GM19372 (cell line): ENCODE measurements around the gene AGO1.
"Not testable (repeated sequence)": the region's sequence is repeated elsewhere in the genome, so short reads cannot be mapped to it uniquely, and the experiment has no call there.

ENCODE experiments used
- ATAC-seq: cut with Tn5 transposase; IDR thresholded peaks from one replicate; pipeline ENCODE4 v1.9.1; 2021; ENCODE audit warnings: mild to moderate bottlenecking, low read depth, moderate library complexity; ENCODE audit not compliant: unreplicated experiment

AGO1 gene

DNA sequence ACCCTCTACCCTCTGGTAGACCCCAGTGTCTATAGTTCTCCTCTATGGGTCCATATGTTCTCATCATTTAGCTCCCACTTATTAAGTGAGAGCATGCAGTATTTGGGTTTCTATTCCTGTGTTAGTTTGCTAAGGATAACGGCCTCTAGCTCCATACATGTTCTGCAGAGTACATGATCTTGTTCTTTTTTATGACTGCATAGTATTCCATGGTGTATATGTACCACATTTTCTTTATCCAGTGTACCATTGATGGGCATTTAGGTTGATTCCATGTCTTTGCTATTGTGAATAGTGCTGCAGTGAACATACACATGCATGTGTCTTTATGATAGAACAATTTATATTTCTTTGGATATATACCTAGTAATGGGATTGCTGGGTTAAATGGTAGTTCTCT, 81.3 kb downstream of the AGO1 start:
- ATAC-seq, result not testable (repeated sequence)

DNA sequence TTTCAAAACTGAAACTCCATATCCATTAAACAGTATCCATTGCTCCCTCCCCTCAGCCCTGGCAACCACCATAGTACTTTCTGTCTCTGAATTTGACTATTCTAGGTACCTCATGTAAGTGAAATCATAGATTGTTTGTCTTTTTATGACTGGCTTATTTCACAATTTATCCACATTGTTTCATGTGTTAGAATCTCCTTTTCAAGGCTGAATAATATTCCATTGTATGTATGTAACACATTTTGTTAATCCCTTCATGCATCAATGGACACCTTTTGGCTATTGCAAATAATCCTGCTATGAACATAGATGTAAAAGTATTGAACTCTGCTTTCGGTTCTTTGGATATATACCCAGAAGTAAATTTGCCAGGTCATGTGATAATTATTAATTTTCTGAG, 85.4 kb downstream of the AGO1 start:
- no peak for ATAC-seq

DNA sequence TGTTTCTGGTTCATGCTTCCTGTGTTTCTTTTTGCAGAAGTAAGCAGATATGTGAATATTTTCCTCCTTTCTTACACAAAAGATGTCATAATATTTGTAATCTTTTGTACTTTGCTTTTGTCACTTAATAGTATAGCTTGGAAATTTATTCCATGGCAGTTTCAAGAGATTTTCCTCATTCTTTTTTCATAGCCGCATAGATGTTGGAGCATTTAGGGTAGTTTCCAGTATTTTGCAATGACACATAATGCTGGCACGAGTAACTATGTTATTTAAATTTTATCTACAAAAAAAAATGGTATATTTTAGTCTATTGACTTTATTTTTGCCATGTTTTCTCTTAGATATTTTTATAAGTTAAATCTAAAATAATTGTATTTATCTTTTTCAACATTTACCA, 88.6 kb downstream of the AGO1 start:
- no peak for ATAC-seq

DNA sequence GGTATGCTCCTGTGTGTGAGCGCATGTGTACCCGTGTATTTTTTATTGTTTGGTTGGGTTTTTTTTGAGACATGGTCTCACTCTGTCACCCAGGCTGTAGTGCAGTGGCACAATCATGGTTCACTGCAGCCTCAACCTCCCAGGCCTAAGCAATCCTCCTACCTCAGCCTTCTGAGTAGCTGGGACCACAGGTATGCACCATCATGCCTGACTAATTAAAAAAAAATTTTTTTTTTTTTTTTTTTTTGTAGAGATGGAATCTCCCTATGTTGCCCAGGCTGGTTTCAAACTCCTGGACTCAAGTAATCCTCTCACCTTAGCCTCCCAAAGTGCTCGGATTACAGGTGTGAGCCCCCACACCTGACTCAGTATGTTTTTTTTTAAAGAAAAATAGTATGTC, 89.6 kb downstream of the AGO1 start:
- not testable (repeated sequence) for ATAC-seq

DNA sequence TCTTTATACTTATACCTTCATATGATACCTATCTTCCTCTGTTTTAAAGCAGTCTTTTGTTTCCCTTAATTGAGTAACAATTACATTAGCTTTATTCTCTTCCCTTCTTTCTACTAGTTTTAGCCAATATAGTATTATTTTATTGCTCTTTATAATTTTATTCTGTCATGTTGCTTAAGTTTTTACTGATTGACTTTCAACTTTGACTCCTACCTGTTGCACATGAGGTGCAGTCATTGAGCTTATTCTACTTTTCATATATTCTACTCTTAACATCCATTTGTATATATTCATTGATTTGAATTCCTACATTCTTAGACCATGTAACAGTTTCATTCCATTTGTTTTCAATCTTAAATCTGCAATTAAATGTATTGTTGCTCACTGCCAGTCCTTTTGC, 97.1 kb downstream of the AGO1 start:
- ATAC-seq, result no peak
